ENCODE data around the gene DPEP1. TPM values are rescaled to one million over a fixed set of nuclear protein-coding genes. Genes with fewer than 3 reads are reported as not detected.

Gene DPEP1
- total RNA-seq, 4 donors from 2014 or later, result 0.39 to 2.5 (median 0.74) TPM

GRCh38 chr16:89645122-89645521, 31.7 kb downstream of the DPEP1 start:
- WGBS, 2 donors, result 71 to 88% methylated on average over 11 of the region's 11 CpGs
- TF ChIP-seq EP300 (IDR thresholded peaks at IDR 0.05) (no peak), CTCF (IDR thresholded peaks at IDR 0.05) (no peak), POLR2A (IDR thresholded peaks at IDR 0.05) (no peak)

GRCh38 chr16:89646270-89646669, 32.8 kb downstream of the DPEP1 start:
- H3K36me3 ChIP-seq, result peaks cover 7 to 68% (median 20%) of the 10 kb centered on the region in 3 donors

More at GRCh38 chr16:89645122-89645521, 31.7 kb downstream of the DPEP1 start:
- Histone ChIP-seq H3K9me3 (no peaks in the 10 kb centered on the region), H3K4me3 (no peak overlapping the region), H3K27ac (no peak overlapping the region), H3K27me3 (no peaks in the 10 kb centered on the region), H3K36me3 (peaks cover 7 to 56% (median 20%) of the 10 kb centered on the region in 3 donors), H3K4me1 (peaks cover 0 to 18% (median 6%) of the 10 kb centered on the region in 4 donors)
- no peak for DNase-seq (ENCODE audit: low spot score in 2 of 2)

GRCh38 chr16:89646906-89647305, 33.5 kb downstream of the DPEP1 start:
- peaks cover 10 to 74% (median 20%) of the 10 kb centered on the region in 3 donors for H3K36me3 ChIP-seq
- H3K9me3 ChIP-seq, result no peaks in the 10 kb centered on the region
- whole genome bisulfite sequencing, 2 donors, result 91 to 94% methylated on average over 12 of the region's 12 CpGs

More at GRCh38 chr16:89646270-89646669, 32.8 kb downstream of the DPEP1 start:
- WGBS, 2 donors, result 91 to 98% methylated on average over 18 to 22 of the region's 22 CpGs
- no peak for TF ChIP-seq CTCF (IDR thresholded peaks at IDR 0.05)
- no peak for TF ChIP-seq POLR2A (IDR thresholded peaks at IDR 0.05)
- no peak for TF ChIP-seq EP300 (IDR thresholded peaks at IDR 0.05)
- Histone ChIP-seq H3K4me1 (peaks cover 0 to 9% (median 0%) of the 10 kb centered on the region in 4 donors), H3K27ac (no peak overlapping the region), H3K9me3 (no peaks in the 10 kb centered on the region), H3K27me3 (no peaks in the 10 kb centered on the region), H3K4me3 (no peak overlapping the region)
- DNase-seq (ENCODE audit: low spot score in 2 of 2), result no peak

GRCh38 chr16:89651584-89651983, 38.1 kb downstream of the DPEP1 start:
- 84 to 90% methylated on average over 15 of the region's 15 CpGs for WGBS, 2 donors
- TF ChIP-seq CTCF (IDR thresholded peaks at IDR 0.05) (no peak), EP300 (IDR thresholded peaks at IDR 0.05) (no peak), POLR2A (IDR thresholded peaks at IDR 0.05) (no peak)
- Histone ChIP-seq H3K9me3 (no peaks in the 10 kb centered on the region), H3K36me3 (peaks cover 7 to 57% (median 8%) of the 10 kb centered on the region in 3 donors), H3K4me3 (no peak overlapping the region), H3K27me3 (no peaks in the 10 kb centered on the region), H3K4me1 (peaks cover 0 to 10% (median 3%) of the 10 kb centered on the region in 4 donors), H3K27ac (no peak overlapping the region)
- no peak for DNase-seq (ENCODE audit: low spot score in 2 of 2)

More at GRCh38 chr16:89646906-89647305, 33.5 kb downstream of the DPEP1 start:
- TF ChIP-seq CTCF (IDR thresholded peaks at IDR 0.05), result no peak
- no peak for TF ChIP-seq POLR2A (IDR thresholded peaks at IDR 0.05)
- TF ChIP-seq EP300 (IDR thresholded peaks at IDR 0.05), result no peak
- Histone ChIP-seq H3K4me1 (peaks cover 0 to 3% (median 0%) of the 10 kb centered on the region in 4 donors), H3K27ac (no peak overlapping the region), H3K27me3 (no peaks in the 10 kb centered on the region), H3K4me3 (no peak overlapping the region)
- no peak for DNase-seq (ENCODE audit: low spot score in 2 of 2)

- no peaks in the 10 kb centered on the region for H3K9me3 ChIP-seq
- H3K27ac ChIP-seq, result no peak overlapping the region
- peaks cover 0 to 42% (median 3%) of the 10 kb centered on the region in 3 donors for H3K36me3 ChIP-seq
- 83 to 90% methylated on average over 10 of the region's 10 CpGs for WGBS, 2 donors
- H3K4me1 ChIP-seq, result peaks cover 0 to 23% (median 10%) of the 10 kb centered on the region in 4 donors
- H3K27me3 ChIP-seq, result no peaks in the 10 kb centered on the region
- DNase-seq (ENCODE audit: low spot score in 2 of 2), result no peak
- H3K4me3 ChIP-seq, result no peak overlapping the region
- TF ChIP-seq POLR2A (IDR thresholded peaks at IDR 0.05) (no peak), EP300 (IDR thresholded peaks at IDR 0.05) (no peak), CTCF (IDR thresholded peaks at IDR 0.05) (no peak)
Measured at GRCh38 chr16:89653656-89654295, 40.3 kb downstream of the DPEP1 start.
